Measurements from ENCODE around the gene CRTC1.

CRTC1 gene

DNA sequence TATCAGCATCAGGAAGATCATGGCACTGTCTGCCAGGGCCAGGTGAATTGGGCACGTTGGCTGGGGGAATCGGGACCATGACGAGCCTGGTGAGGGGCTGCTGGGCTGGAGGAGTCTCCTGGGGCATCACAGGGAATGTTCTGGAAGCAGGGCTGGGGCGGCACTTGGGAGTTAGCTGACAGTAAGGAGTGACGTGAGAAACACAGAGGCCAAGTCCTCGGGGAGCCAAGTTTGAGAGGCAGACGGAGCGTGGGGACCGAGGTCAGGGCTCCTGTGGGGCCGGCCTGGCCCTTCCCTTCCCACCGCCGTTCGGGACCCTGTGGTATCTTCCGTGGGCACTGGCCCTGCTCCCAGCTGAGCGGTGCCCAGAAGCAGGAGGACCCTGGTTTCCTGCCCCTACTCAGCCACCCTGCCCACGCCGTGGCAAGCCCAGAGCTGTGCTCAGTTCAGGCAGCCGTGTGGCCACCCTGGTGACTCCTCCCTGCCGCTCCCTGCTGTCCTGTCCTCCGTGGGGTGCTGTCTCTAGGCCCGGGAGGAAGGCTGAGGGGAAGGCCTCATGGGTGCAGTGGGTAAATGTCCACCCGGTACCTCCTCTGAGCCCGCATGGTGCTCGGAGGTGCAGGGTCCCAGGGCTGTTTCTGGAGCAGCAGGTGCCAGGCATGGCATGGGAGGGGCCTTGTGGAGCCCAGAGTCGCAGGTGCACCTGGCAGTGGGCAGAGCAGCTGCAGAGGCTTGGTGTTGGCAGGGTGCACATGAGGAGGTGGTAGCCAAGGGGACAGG lies 25.2 kb downstream of the CRTC1 start:
- Histone ChIP-seq H3K4me2 (ENCODE audit: insufficient read depth, low read length, poor library complexity, severe bottlenecking) (no peak overlapping the region), H2BK12ac (ENCODE audit: low read length) (no peak overlapping the region), H3K36me3 (replicated peaks in 1 of 2; ENCODE audit: control insufficient read depth in 2 of 2, insufficient read depth in 2 of 2, low read length in 2 of 2) (peaks cover 2 to 3% of the 10 kb centered on the region in 2 donors), H3K27me3 (ENCODE audit: control insufficient read depth in 3 of 3, insufficient read depth in 3 of 3, low read depth in 1 of 3, low read length in 3 of 3) (no peaks in the 10 kb centered on the region), H3K9me3 (replicated peaks in 1 of 2; ENCODE audit: control insufficient read depth in 2 of 2, insufficient read depth in 1 of 2, low read depth in 1 of 2, low read length in 2 of 2) (no peaks in the 10 kb centered on the region), H4K91ac (ENCODE audit: low read depth, low read length, poor library complexity) (no peak overlapping the region), H3K14ac (ENCODE audit: low read length) (peak overlapping the region; percentile 11), H3K4ac (ENCODE audit: low read length) (no peak overlapping the region), H2BK15ac (ENCODE audit: low read length) (no peak overlapping the region), H3K4me3 (ENCODE audit: low read length in 2 of 2) (no peak overlapping the region), H2BK5ac (ENCODE audit: low read length) (peak overlapping the region; percentile 19), H3K9ac (ENCODE audit: low read depth, low read length, poor library complexity) (no peak overlapping the region), H3K18ac (ENCODE audit: low read length) (peak overlapping the region; percentile 40), H4K8ac (ENCODE audit: low read depth, low read length) (no peak overlapping the region), H3K4me1 (ENCODE audit: control insufficient read depth in 2 of 2, insufficient read depth in 1 of 2, low read depth in 1 of 2, low read length in 2 of 2) (peaks cover 0 to 2% of the 10 kb centered on the region in 2 donors), H3K27ac (replicated peaks; ENCODE audit: low read length) (no peak overlapping the region), H2BK120ac (ENCODE audit: low read depth, low read length) (peak overlapping the region; percentile 19), H2AFZ (ENCODE audit: low read length) (no peak overlapping the region), H2AK5ac (ENCODE audit: low read depth, low read length) (no peak overlapping the region), H3K79me1 (ENCODE audit: low read depth, low read length) (peaks cover 6% of the 10 kb centered on the region), H3K23ac (ENCODE audit: low read depth, low read length, poor library complexity) (peak overlapping the region; percentile 60)
- WGBS, 2 donors (ENCODE audit: extremely low coverage in 2 of 2, insufficient read length in 2 of 2, insufficient replicate concordance in 1 of 2) = no CpG with 5 or more reads among the region's 25 CpGs
- no peak for DNase-seq (ENCODE audit: low spot score)

DNA sequence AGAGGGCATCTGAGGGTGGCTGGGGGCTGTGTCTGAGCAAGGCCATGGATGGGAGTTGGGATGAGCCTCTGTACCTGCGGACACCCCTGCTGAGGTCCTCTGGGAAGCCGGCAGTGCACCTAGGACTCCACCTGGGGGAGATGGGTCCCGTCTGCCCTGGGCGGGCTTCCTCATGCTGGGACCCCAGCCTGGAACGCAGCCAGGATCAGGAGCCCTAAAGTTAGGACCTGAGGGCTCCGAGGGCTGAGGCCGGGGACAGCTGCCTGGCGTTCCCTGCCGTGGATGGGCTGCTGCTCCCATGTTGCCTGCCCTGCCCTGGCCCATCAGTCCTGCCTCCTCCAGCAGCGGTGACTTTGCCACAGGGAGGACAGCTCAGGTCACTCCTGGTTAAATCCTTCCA lies 26.1 kb downstream of the CRTC1 start:
- WGBS, 2 donors (ENCODE audit: extremely low coverage in 2 of 2, insufficient read length in 2 of 2, insufficient replicate concordance in 1 of 2) = no CpG with 5 or more reads among the region's 10 CpGs
- H3K36me3 ChIP-seq (replicated peaks in 1 of 2; ENCODE audit: control insufficient read depth in 2 of 2, insufficient read depth in 2 of 2, low read length in 2 of 2) = peaks cover 3 to 6% of the 10 kb centered on the region in 2 donors
- no peak overlapping the region for H3K4me2 ChIP-seq (ENCODE audit: insufficient read depth, low read length, poor library complexity, severe bottlenecking)

DNA sequence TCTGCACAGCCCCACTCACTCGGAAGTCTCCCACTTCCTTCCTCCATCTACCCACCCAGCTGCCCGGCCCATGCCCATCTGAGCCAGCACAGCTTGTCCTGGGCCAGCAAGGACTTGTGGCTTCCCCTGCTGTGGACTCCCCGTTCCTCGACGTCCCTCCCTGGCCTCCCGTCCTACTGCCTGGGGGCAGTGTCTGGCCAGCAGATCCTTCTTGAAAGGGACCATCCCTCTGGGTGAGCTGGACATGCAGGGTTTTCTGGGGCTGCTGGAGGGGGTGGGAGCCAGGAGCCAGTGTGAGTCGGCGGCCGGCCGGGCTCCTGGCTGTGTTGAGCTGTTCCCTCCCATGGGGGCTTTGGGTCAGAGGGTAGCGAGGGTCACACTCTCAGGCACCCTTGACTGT lies 26.7 kb downstream of the CRTC1 start:
- Histone ChIP-seq H3K4me3 (ENCODE audit: low read length in 2 of 2) (no peak overlapping the region), H3K9ac (ENCODE audit: low read depth, low read length, poor library complexity) (no peak overlapping the region), H3K23ac (ENCODE audit: low read depth, low read length, poor library complexity) (no peak overlapping the region), H3K79me1 (ENCODE audit: low read depth, low read length) (peaks cover 10% of the 10 kb centered on the region), H3K4ac (ENCODE audit: low read length) (no peak overlapping the region), H3K4me2 (ENCODE audit: insufficient read depth, low read length, poor library complexity, severe bottlenecking) (no peak overlapping the region), H3K36me3 (replicated peaks in 1 of 2; ENCODE audit: control insufficient read depth in 2 of 2, insufficient read depth in 2 of 2, low read length in 2 of 2) (peaks cover 3 to 6% of the 10 kb centered on the region in 2 donors), H2AK5ac (ENCODE audit: low read depth, low read length) (no peak overlapping the region), H3K4me1 (ENCODE audit: control insufficient read depth in 2 of 2, insufficient read depth in 1 of 2, low read depth in 1 of 2, low read length in 2 of 2) (peaks cover 0 to 2% of the 10 kb centered on the region in 2 donors), H2BK5ac (ENCODE audit: low read length) (no peak overlapping the region), H4K8ac (ENCODE audit: low read depth, low read length) (no peak overlapping the region), H3K9me3 (replicated peaks in 1 of 2; ENCODE audit: control insufficient read depth in 2 of 2, insufficient read depth in 1 of 2, low read depth in 1 of 2, low read length in 2 of 2) (peaks cover 0 to 3% of the 10 kb centered on the region in 2 donors), H3K14ac (ENCODE audit: low read length) (no peak overlapping the region), H2AFZ (ENCODE audit: low read length) (no peak overlapping the region), H3K18ac (ENCODE audit: low read length) (no peak overlapping the region), H2BK12ac (ENCODE audit: low read length) (no peak overlapping the region), H3K27me3 (ENCODE audit: control insufficient read depth in 3 of 3, insufficient read depth in 3 of 3, low read depth in 1 of 3, low read length in 3 of 3) (no peaks in the 10 kb centered on the region), H2BK120ac (ENCODE audit: low read depth, low read length) (no peak overlapping the region), H3K27ac (replicated peaks; ENCODE audit: low read length) (no peak overlapping the region), H2BK15ac (ENCODE audit: low read length) (no peak overlapping the region), H4K91ac (ENCODE audit: low read depth, low read length, poor library complexity) (no peak overlapping the region)
- no peak for DNase-seq (ENCODE audit: low spot score)
- no CpG with 5 or more reads among the region's 11 CpGs for WGBS, 2 donors (ENCODE audit: extremely low coverage in 2 of 2, insufficient read length in 2 of 2, insufficient replicate concordance in 1 of 2)

More for the DNA sequence above, 26.1 kb downstream of the CRTC1 start:
- peak overlapping the region in 1 of 2 donors; percentile 4 for H3K4me3 ChIP-seq (ENCODE audit: low read length in 2 of 2)
- no peak overlapping the region for H3K14ac ChIP-seq (ENCODE audit: low read length)
- no peak overlapping the region for H4K8ac ChIP-seq (ENCODE audit: low read depth, low read length)
- H4K91ac ChIP-seq (ENCODE audit: low read depth, low read length, poor library complexity) = no peak overlapping the region
- H2AK5ac ChIP-seq (ENCODE audit: low read depth, low read length) = peak overlapping the region; percentile 53
- H2BK15ac ChIP-seq (ENCODE audit: low read length) = no peak overlapping the region
- H2BK120ac ChIP-seq (ENCODE audit: low read depth, low read length) = no peak overlapping the region
- H2BK12ac ChIP-seq (ENCODE audit: low read length) = no peak overlapping the region
- no peak overlapping the region for H3K18ac ChIP-seq (ENCODE audit: low read length)
- no peak overlapping the region for H2AFZ ChIP-seq (ENCODE audit: low read length)
- H3K27ac ChIP-seq (replicated peaks; ENCODE audit: low read length) = no peak overlapping the region
- no peak for DNase-seq (ENCODE audit: low spot score)
- H3K4me1 ChIP-seq (ENCODE audit: control insufficient read depth in 2 of 2, insufficient read depth in 1 of 2, low read depth in 1 of 2, low read length in 2 of 2) = peaks cover 0 to 2% of the 10 kb centered on the region in 2 donors
- no peaks in the 10 kb centered on the region for H3K27me3 ChIP-seq (ENCODE audit: control insufficient read depth in 3 of 3, insufficient read depth in 3 of 3, low read depth in 1 of 3, low read length in 3 of 3)
- H2BK5ac ChIP-seq (ENCODE audit: low read length) = no peak overlapping the region
- no peak overlapping the region for H3K4ac ChIP-seq (ENCODE audit: low read length)
- no peak overlapping the region for H3K9ac ChIP-seq (ENCODE audit: low read depth, low read length, poor library complexity)
- H3K9me3 ChIP-seq (replicated peaks in 1 of 2; ENCODE audit: control insufficient read depth in 2 of 2, insufficient read depth in 1 of 2, low read depth in 1 of 2, low read length in 2 of 2) = peaks cover 0 to 3% of the 10 kb centered on the region in 2 donors
- H3K23ac ChIP-seq (ENCODE audit: low read depth, low read length, poor library complexity) = peak overlapping the region; percentile 68
- H3K79me1 ChIP-seq (ENCODE audit: low read depth, low read length) = peaks cover 8% of the 10 kb centered on the region

DNA sequence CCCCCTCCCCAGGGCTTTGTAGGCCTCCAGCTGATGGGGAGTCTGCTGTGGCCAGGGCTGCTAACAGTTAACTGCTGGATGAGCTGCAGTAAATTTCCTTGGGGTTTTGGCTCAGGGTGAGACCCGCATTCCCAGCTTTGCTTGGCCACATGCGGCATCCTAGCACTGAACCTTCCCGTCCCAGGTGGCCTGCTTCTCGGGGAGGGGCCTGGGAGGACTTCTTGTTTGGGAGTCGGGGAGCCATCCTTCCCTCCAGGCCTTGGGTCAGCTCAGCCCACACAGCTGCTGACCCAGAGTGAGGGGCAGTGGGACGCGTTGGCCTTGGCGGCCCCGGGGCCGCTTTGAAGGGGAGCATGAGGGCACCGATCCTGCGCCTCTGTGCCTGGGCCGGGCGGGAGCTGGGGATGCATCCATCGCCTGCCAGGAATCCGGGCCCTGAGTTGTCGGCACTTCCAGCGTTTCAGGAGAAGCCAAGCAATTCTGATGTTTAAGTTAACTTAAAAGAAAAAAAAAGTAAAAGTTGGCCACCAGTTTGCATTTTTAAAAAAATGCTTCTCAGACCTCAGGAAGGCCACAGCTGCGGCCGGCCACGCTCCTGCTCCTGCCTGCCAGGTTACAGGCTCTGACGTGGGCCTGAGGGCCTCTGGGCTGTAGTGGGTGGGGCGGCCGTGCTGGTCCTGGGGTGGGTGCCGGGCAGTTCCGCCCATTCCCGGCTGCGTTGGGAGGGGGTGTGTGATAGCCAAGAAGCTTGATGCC lies 27.7 kb downstream of the CRTC1 start:
- Histone ChIP-seq H3K27me3 (ENCODE audit: control insufficient read depth in 3 of 3, insufficient read depth in 3 of 3, low read depth in 1 of 3, low read length in 3 of 3) (no peaks in the 10 kb centered on the region), H2BK15ac (ENCODE audit: low read length) (no peak overlapping the region), H3K9me3 (replicated peaks in 1 of 2; ENCODE audit: control insufficient read depth in 2 of 2, insufficient read depth in 1 of 2, low read depth in 1 of 2, low read length in 2 of 2) (peaks cover 0 to 3% of the 10 kb centered on the region in 2 donors), H4K8ac (ENCODE audit: low read depth, low read length) (no peak overlapping the region), H3K23ac (ENCODE audit: low read depth, low read length, poor library complexity) (peak overlapping the region; percentile 55), H3K4ac (ENCODE audit: low read length) (no peak overlapping the region), H2AFZ (ENCODE audit: low read length) (no peak overlapping the region), H3K36me3 (replicated peaks in 1 of 2; ENCODE audit: control insufficient read depth in 2 of 2, insufficient read depth in 2 of 2, low read length in 2 of 2) (peaks cover 3 to 6% of the 10 kb centered on the region in 2 donors), H2AK5ac (ENCODE audit: low read depth, low read length) (peak overlapping the region; percentile 75), H3K9ac (ENCODE audit: low read depth, low read length, poor library complexity) (no peak overlapping the region), H3K4me1 (ENCODE audit: control insufficient read depth in 2 of 2, insufficient read depth in 1 of 2, low read depth in 1 of 2, low read length in 2 of 2) (peaks cover 0 to 2% of the 10 kb centered on the region in 2 donors), H3K18ac (ENCODE audit: low read length) (peak overlapping the region; percentile 57), H4K91ac (ENCODE audit: low read depth, low read length, poor library complexity) (no peak overlapping the region), H2BK120ac (ENCODE audit: low read depth, low read length) (no peak overlapping the region), H2BK12ac (ENCODE audit: low read length) (no peak overlapping the region), H3K4me3 (ENCODE audit: low read length in 2 of 2) (no peak overlapping the region), H3K14ac (ENCODE audit: low read length) (no peak overlapping the region), H3K4me2 (ENCODE audit: insufficient read depth, low read length, poor library complexity, severe bottlenecking) (no peak overlapping the region), H2BK5ac (ENCODE audit: low read length) (no peak overlapping the region), H3K79me1 (ENCODE audit: low read depth, low read length) (peaks cover 17% of the 10 kb centered on the region), H3K27ac (replicated peaks; ENCODE audit: low read length) (no peak overlapping the region)
- no CpG with 5 or more reads among the region's 28 CpGs for WGBS, 2 donors (ENCODE audit: extremely low coverage in 2 of 2, insufficient read length in 2 of 2, insufficient replicate concordance in 1 of 2)
- no peak for DNase-seq (ENCODE audit: low spot score)
